Measurements from ENCODE around the gene MINK1. TPM values are rescaled to one million over a fixed set of nuclear protein-coding genes. Genes with fewer than 3 reads are reported as not detected.

MINK1 gene
- total and polyA plus RNA-seq, 2 of the 13 experiments (the other 11 are each of a cell fraction or from before 2014, with no cell fraction given) = 17.2 to 63.9 TPM

DNA sequence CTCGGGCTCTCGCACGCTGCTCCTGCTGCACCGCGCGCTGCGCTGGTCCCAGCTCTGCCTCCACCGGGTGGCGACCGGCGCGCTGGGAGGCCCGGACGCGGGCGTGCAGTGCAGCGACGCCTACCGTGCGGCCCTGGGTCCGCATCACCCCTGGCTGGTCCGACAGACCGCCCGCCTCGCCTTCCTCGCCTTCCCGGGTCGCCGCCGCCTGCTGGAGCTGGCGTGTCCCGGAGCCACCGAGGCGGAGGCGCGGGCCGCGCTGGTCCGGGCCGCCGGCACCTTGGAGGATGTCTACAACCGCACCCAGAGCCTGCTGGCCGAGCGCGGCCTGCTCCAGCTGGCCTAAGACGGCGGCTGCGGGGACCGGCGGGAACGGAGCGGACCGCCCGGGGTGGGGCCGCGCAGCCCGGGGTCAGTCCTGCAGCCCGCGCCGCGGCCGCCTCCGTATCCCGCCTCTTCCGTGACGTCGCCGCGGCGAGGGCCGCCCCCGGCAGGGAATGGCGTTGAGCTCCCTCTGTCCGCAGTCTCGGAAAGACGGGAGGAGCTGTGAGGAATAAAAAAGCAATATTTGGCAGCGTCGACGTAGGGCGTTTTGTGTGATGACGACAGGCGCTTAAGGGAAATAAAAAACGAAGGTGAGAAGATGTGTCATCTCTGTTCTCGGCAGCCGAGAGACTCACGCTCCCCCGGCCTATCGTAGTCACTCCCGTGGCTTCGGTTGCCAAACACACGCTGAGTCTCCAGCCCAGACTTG lies 43.0 kb upstream of the MINK1 start (continued):
- TF ChIP-seq, protein P1, sequence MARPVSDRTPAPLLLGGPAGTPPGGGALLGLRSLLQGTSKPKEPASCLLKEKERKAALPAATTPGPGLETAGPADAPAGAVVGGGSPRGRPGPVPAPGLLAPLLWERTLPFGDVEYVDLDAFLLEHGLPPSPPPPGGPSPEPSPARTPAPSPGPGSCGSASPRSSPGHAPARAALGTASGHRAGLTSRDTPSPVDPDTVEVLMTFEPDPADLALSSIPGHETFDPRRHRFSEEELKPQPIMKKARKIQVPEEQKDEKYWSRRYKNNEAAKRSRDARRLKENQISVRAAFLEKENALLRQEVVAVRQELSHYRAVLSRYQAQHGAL (CRISPR knock-in tag; IDR thresholded peaks at IDR 0.05; ENCODE audit: not compliant biosample characterization) = peak; percentile 71
- peak; percentile 24; the same call in 1 of the 2 replicates for TF ChIP-seq ZFP90 (CRISPR knock-in tag; IDR thresholded peaks at IDR 0.05; ENCODE audit: borderline replicate concordance)
- TF ChIP-seq, protein P2, sequence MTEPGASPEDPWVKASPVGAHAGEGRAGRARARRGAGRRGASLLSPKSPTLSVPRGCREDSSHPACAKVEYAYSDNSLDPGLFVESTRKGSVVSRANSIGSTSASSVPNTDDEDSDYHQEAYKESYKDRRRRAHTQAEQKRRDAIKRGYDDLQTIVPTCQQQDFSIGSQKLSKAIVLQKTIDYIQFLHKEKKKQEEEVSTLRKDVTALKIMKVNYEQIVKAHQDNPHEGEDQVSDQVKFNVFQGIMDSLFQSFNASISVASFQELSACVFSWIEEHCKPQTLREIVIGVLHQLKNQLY (CRISPR knock-in tag; IDR thresholded peaks at IDR 0.05) = no peak
- TF ChIP-seq ZNF343 (CRISPR knock-in tag; IDR thresholded peaks at IDR 0.05) = peak; percentile 22; the same call in 1 of the 2 replicates
- TF ChIP-seq FOSL2 (CRISPR knock-in tag; IDR thresholded peaks at IDR 0.05) = 0 out of 2 replicates have a peak, but pooled peaks have one; percentile 11
- no peak for TF ChIP-seq FLYWCH1 (CRISPR knock-in tag; IDR thresholded peaks at IDR 0.05)
- TF ChIP-seq, protein P3, sequence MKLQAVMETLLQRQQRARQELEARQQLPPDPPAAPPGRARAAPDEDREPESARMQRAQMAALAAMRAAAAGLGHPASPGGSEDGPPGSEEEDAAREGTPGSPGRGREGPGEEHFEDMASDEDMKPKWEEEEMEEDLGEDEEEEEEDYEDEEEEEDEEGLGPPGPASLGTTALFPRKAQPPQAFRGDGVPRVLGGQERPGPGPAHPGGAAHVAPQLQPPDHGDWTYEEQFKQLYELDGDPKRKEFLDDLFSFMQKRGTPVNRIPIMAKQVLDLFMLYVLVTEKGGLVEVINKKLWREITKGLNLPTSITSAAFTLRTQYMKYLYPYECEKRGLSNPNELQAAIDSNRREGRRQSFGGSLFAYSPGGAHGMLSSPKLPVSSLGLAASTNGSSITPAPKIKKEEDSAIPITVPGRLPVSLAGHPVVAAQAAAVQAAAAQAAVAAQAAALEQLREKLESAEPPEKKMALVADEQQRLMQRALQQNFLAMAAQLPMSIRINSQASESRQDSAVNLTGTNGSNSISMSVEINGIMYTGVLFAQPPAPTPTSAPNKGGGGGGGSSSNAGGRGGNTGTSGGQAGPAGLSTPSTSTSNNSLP (IDR thresholded peaks at IDR 0.05; ENCODE audit: low read depth, low read length) = no peak
- no peak for TF ChIP-seq ZNF383 (CRISPR knock-in tag; IDR thresholded peaks at IDR 0.05; ENCODE audit: borderline replicate concordance)
- no peak for TF ChIP-seq NCOA5 (CRISPR knock-in tag; IDR thresholded peaks at IDR 0.05)
- TF ChIP-seq FOSL1 (CRISPR knock-in tag; IDR thresholded peaks at IDR 0.05; ENCODE audit: borderline replicate concordance) = no peak
- TF ChIP-seq PRMT3 (CRISPR knock-in tag; IDR thresholded peaks at IDR 0.05; ENCODE audit: borderline replicate concordance, low read depth) = peak; percentile 95; the same call in 1 of the 2 replicates
- no peak for TF ChIP-seq REXO4 (CRISPR knock-in tag; IDR thresholded peaks at IDR 0.05; ENCODE audit: borderline replicate concordance)
- TF ChIP-seq ZNF543 (CRISPR knock-in tag; IDR thresholded peaks at IDR 0.05) = no peak
- peak; percentile 77; the same call in 1 of the 2 replicates for TF ChIP-seq ZNF670 (CRISPR knock-in tag; IDR thresholded peaks at IDR 0.05; ENCODE audit: borderline replicate concordance)
- no peak for TF ChIP-seq MTF1 (CRISPR knock-in tag; IDR thresholded peaks at IDR 0.05)
- no peak for TF ChIP-seq HNF4G (IDR thresholded peaks at IDR 0.05; ENCODE audit: borderline replicate concordance, low read depth, low read length)
- no peak; the same call in 1 of the 2 replicates for TF ChIP-seq HNF4G (CRISPR knock-in tag; IDR thresholded peaks at IDR 0.05; ENCODE audit: borderline replicate concordance, low read depth)
- no peak for TF ChIP-seq ZNF562 (CRISPR knock-in tag; IDR thresholded peaks at IDR 0.05; ENCODE audit: borderline replicate concordance)
- no peak for TF ChIP-seq CBX2 (IDR thresholded peaks at IDR 0.05; ENCODE audit: low read depth, low read length)
- no peak for TF ChIP-seq CBX2 (CRISPR knock-in tag; IDR thresholded peaks at IDR 0.05; ENCODE audit: low read depth)
- TF ChIP-seq TBP (CRISPR knock-in tag; IDR thresholded peaks at IDR 0.05) = no peak
- TF ChIP-seq ZNF780A (CRISPR knock-in tag; IDR thresholded peaks at IDR 0.05) = peak; percentile 91; the same call in 1 of the 2 replicates
- 0 out of 2 replicates have a peak, but pooled peaks have one; percentile 15 for TF ChIP-seq ZNF790 (CRISPR knock-in tag; IDR thresholded peaks at IDR 0.05; ENCODE audit: borderline replicate concordance)
- TF ChIP-seq ZNF883 (CRISPR knock-in tag; IDR thresholded peaks at IDR 0.05; ENCODE audit: not compliant biosample characterization) = peak; percentile 76
- TF ChIP-seq SMAD1 (CRISPR knock-in tag; IDR thresholded peaks at IDR 0.05; ENCODE audit: borderline replicate concordance, low read depth) = no peak
- TF ChIP-seq NCOA1 (CRISPR knock-in tag; IDR thresholded peaks at IDR 0.05) = no peak
- TF ChIP-seq ZMAT3 (CRISPR knock-in tag; conservative IDR thresholded peaks at IDR 0.05) = peak; percentile 75; the same call in 1 of the 2 replicates
- no peak for TF ChIP-seq ZNF30 (CRISPR knock-in tag; IDR thresholded peaks at IDR 0.05)
- TF ChIP-seq HDAC2 (CRISPR knock-in tag; IDR thresholded peaks at IDR 0.05) = no peak; the same call in 1 of the 2 replicates
